ENCODE data around the gene PIGW. TPM values are rescaled to one million over a fixed set of nuclear protein-coding genes. Genes with fewer than 3 reads are reported as not detected.
A peak's percentile ranks its signal among the peaks of the same experiment; 100 is the strongest.

PIGW gene, protein sequence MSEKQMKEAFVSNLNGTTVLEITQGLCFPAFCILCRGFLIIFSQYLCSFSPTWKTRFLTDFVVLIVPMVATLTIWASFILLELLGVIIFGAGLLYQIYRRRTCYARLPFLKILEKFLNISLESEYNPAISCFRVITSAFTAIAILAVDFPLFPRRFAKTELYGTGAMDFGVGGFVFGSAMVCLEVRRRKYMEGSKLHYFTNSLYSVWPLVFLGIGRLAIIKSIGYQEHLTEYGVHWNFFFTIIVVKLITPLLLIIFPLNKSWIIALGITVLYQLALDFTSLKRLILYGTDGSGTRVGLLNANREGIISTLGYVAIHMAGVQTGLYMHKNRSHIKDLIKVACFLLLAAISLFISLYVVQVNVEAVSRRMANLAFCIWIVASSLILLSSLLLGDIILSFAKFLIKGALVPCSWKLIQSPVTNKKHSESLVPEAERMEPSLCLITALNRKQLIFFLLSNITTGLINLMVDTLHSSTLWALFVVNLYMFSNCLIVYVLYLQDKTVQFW
- 7.6 and 10.1 TPM in 2 replicates for total RNA-seq

DNA sequence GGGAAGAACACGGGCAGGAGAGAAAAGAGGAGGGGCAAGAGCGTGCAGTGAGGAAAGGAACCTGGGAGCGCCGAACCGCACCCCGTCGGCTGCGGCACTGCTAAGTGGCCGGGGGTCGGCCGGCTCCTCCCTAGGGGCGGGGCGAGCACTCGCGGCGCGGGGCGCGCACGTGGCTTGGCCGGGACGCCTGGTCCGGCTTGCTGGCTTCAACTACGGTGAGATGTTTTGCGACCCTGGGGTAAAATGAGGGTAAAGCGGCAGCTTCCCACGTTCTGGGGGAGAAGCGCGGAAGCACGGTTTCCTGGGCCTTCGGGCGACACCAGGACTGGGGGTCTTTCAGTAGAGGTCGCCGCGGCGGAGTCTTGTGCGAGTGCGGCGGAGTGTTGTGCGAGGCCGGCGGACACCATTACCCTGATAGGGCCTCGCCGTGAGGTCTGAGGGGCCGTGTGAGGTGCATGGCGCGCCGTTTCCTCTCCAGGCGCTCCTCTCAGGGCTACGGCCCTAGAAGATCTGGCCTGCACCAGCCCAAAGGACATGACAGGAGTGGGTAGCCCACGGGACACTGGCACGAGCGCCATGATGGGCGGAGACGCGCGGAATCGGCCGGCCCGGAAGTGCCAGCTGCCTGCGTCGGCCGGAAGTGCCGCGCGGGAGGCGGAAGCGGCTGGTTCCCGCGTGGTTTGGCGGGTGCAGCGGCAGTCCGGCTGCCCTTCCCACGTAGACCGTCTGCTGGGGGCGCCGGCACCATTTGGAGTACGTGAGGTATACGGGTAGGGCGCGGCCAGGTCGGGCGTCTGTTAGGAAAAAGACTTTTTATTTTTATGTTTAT, at the start of gene PIGW, which contains the start of gene MYO19:
PIGW (plus strand) TSS at position 148 of the 829 bp plus-strand sequence. CDS start 2,115 bp downstream, outside the sequence.
MYO19 (minus strand) TSS at position 29 of the 829 bp plus-strand sequence. CDS start 2,330 bp downstream, outside the sequence.
- peak; percentile 76 to 92 for DNase-seq (ENCODE audit: low read depth in 2 of 2)

DNA sequence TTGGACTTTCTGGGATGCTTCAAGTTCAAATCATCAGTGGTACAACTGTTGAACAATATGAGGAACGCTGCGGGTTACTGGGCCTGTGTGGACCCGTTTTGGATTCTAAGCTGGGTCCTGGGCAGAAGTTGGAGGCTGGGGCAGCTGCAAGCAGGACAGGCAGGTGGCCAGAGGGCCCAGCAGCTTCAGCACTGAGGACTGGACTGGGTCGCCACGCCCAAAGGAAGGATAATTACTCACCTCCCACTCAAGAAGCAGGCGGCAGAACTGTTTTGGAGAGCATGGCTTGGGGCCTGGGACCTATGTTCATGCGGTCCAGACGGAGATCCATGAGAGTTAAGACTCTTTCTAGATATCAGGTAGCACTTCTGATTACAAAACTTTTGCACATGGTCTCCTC, 49.8 kb upstream of the PIGW start:
- DNase-seq (ENCODE audit: low read depth in 2 of 2): no peak

DNA sequence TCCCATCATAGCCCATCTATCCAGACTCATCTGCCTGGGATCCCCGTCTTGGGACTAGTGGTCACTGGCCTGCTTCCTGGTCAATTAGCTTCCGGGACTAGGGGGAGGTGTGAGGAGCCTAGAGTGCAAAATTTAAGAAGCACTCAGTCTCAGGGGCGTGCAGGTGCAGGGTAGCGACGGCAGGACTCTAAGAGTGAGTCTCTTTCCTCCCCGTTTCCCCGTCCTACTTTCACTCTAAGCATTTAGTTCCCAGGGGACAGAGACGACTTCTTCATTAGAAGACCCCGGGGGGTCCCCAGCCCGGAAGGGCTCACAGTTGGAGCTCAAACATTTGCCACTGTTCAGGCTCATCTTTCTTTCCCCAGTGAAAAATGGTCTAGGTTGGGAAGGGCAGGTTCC, 49.0 kb upstream of the PIGW start:
- no peak for DNase-seq (ENCODE audit: low read depth in 2 of 2)

DNA sequence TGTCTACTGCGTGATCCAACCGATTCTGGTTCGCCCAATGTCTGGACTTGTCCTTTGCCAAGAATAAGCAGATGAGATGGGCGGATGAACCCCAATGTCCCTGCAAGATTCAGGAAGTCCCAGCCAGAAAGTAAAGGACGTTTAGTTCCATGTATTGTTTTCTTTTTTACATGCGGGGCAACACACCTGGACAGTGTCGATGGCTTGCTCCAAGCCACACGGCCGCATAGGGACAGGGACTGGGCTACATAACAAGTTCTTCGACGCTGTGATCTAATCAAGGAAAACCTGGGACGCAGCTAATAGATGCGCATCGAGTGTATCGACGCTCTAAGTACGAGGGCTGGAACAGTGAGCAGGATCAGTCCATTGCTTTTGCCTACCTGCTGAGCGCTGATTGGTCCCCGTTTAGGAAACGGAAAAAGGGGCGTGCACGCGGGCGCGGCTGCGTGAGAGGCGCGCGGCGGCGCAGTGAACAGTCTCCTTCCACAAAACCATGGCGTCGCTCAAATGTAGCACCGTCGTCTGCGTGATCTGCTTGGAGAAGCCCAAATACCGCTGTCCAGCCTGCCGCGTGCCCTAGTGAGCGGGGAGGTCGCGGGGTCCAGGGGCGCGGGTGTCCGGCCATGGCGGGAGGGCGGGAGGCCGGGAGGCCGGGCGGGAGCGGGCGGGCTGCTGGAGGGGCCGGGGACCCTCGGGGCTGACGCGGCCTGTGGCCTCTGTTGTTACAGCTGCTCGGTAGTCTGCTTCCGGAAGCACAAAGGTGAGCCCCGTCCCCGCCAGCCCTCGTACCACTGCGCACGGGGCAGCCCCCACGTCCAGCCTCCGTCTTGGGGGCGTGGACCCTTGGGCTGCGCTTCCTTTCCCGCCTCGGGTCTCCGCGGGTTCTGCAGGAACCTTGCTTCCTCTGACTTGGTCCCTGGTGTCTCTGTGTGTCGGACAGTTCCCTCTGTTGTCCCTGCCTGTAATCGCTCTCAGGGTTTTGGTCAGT, 48.3 kb upstream of the PIGW start, which contains the start of gene ZNHIT3:
ZNHIT3 (plus strand) TSS at position 478 of the 991 bp plus-strand sequence; CDS start at position 497, 19 bp downstream.
- DNase-seq (ENCODE audit: low read depth in 2 of 2): peak; percentile 91 to 95

DNA sequence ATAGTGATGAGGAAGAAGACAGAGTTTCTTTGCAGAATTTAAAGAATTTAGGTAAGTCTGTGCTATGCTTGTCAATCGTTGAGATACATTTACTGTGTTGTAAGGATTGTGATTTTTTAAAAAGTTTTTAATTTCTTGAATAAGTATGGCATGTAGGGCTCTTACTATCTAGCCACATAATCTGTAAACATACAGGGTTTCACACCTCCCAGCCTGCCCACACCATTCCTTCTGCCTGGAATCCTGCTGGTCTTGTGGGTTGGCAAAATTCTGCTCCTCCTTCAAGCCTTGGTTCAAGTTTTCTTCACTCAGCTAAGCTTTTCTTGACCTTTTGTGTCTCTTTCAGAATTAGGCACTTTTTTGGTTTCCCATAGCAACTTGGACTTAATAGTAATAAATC, 40.8 kb upstream of the PIGW start:
- DNase-seq (ENCODE audit: low read depth in 2 of 2): no peak

DNA sequence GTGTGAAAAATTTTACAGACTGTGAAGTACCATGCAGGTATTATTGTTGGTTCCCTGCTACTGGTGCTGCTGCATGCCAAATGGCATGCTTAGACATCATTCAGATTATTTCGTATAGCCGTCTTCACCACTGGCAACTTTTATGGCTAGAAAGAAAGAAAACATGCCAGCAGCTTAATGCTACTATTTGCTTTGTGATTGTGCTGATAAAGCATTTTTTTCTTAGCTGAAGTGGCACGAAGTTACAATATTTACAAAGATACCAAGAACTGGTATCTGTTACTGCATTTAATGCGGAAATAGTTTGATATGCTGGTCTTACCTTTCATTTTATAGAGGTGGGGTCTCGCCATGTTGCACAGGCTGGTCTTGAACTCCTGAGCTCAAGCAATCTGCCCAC, 40.1 kb upstream of the PIGW start:
- no peak for DNase-seq (ENCODE audit: low read depth in 2 of 2)

DNA sequence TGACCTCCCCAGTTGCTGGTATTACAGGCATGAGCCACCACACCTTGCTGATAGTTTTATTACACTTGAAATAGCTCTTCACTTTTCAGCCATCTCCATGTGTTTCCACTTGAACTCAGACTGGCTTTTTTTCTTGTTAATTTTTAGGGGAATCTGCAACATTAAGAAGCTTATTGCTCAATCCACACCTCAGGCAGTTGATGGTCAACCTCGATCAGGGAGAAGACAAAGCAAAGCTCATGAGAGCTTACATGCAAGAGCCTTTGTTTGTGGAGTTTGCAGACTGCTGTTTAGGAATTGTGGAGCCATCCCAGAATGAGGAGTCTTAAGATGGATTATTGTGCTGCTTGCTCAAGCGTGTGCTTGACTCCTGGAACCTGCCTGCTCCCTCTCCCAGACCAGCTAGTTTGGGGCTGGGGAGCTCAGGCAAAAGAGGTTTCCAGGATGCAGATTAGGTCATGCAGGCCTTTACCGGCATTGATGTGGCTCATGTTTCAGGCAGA, 39.7 kb upstream of the PIGW start:
- no peak for DNase-seq (ENCODE audit: low read depth in 2 of 2)

DNA sequence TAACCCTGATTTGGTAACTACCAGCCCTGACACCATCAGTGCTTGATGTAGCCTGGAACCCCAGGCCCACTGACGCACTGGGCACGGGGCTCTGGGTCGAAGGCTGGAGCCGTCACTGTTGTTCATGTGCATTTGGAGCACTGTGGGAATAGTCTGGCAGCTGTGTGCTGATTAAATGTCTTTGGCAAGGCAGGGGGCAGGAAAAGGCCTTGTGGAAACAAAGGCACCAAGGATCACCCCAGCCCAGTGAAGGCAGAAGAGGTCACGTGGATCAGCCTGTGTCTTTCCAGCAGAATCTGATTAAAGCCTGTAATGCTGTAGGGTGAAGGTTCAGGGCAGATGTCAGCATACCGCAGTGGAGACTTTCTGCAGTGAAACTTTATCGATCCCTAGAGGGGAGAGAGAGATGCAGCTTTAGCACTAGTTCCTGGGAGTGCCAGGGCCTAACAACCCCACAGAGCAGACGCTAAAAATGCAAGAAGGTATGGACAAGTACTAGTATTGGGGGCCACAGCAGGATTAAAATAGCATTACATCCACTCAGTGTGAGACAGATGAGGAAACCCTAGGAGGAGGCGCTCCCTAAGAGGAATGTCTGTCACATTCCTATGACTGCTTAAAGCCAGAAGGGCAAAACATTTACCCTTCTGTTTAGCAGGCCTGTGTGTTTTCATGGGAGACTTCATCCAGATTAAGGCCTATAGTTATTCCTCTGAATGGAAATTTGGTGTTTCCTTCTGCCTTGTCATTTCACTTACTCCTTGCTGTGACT, 38.6 kb upstream of the PIGW start:
- no peak for DNase-seq (ENCODE audit: low read depth in 2 of 2)

DNA sequence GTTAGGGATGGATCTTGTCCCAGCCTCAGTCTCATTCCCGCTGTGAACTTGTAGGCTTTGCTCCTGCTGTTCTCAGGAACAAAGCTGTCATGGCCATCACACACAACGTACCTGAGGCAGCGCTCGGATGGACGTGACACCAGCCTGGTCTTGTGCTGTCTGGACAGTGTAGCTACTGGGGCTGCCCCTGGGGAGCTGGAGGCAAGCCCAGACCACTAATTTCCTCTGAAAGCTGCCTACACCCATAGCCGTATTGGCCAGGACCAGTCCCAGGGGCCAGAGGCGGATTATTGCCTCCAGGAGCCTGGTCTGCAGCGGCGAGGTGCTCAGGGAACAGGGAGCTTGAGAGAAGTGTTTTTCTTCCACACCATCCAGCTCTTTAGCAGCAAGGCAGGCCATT, 36.6 kb upstream of the PIGW start:
- no peak for DNase-seq (ENCODE audit: low read depth in 2 of 2)

DNA sequence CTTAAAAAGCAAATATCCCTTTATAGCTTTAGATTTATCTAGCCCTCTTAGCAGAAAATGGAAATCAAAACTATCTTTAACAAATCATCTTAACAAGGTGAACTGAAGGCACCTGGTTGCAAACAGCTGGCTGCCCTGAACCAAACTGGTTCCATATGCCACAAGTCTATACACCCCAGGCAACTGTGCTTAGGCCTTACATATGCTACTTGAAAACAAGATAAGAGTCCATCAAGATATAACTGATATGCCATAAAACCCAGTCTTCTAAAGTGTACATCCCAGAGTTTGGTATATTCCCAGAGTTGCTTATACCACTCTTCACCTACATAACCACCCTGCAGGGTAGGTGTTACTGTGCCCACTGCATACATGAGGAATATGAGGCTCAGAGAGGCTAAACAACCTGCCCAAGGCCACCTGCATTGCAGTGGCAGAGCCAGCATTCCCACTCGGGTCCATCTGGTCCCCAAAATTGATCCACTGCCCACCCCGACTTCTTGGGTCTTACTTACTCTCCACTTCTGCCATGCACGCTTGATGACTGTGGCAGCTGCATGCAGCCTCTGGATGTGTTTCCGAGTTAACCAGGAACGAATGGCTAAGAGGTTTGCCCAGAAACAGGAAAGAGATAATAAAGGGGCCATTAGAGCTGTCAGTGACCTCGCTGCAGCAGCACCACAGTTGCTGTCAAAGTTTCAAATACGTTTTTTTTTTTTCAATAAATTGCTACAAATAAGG, 36.1 kb upstream of the PIGW start:
- no peak for DNase-seq (ENCODE audit: low read depth in 2 of 2)

DNA sequence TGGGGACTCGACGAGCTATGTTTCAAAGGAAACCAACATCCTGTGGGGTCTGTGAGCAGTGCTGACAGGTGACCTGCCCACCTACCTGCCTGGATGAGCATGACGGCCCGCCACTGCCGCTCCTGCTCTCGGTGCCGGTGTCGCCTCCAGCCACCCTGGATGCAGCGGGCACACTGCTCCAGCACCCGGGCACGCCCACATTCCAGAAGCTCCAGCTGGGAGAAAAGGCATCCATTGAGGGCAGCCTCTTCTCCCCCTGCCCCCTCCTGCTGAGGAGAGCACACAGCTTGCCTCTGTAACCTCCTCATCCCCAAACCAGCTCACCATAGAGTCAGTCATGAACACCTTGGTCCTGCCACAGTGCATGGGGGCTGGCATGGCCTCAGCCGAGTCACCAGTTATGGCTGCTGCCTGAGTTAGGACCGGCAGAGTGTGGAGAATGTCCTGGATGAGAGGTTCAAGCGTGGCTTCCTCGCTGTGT, 34.0 kb upstream of the PIGW start:
- no peak for DNase-seq (ENCODE audit: low read depth in 2 of 2)

DNA sequence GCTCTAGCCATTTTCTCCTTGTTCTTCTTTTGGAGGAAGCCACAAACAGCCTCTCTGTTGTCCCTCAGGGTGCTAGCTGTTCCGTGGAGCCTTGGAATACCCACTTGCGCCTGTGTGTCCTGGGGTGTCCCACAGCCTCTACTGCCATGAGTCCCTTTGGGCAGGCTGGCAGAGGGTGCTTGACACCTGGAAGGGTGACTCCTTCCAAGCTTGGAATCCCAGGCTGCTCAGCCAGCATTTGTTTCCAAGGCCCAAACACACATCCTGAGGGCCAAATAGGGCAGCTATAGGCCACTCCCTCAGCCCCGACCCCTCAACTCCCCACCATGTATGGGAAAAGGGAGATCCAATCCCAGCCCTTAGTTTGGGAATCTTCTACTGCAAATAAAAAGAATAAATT, 33.4 kb upstream of the PIGW start:
- DNase-seq (ENCODE audit: low read depth in 2 of 2): no peak

DNA sequence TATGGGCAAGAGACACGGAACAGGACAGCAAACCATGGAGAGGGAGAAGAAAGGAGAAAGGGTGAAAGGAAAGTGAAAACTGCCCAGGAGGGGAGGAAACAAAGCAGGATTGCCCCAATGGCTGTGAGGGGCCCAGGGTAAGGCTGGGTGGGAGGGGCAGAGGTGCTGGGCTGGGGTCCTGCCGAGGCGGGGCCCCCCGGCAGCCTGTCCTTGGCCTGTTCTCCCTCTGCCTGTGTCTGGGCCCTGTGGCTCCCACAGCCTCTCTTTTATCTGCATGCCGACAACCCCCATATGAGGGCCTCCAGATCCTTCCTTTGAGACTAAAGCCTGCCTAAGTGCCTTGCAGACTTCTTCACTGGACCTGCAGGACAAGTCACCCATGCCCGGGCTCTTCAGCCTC, 32.8 kb upstream of the PIGW start:
- DNase-seq (ENCODE audit: low read depth in 2 of 2): no peak

DNA sequence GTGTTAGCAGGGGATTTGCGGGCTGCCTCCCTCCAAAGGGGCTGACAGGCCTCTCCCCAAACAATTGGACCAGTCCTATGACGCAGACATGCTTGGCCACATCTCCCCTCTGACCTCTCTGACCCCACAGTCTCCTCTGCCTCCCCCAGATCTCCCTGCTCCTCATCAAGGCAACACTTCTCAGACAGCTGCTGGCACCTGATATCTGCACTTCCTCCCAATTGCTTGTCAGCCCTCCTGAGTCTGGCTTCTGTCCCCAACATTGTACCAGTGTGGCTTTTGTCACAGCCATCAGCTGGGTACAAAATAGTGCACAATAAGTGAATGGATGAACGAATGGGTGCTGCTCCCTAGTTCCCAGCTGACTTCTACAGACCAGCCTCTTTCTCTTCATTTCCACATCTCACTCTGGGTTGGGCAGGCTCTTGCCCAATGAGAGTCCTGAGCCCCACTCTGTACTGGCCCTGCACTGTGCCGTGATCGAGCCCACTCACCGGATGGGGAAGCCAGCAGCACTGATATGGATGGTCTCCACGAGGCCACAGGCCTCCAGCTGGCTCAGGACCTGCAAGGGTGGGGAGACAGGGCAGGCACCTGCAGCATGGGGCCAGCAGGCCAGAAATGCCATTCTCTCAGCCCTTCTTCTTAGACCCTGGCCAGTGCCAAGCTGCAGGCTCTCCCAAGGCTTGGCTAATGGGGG, 31.2 kb upstream of the PIGW start:
- DNase-seq (ENCODE audit: low read depth in 2 of 2): no peak

DNA sequence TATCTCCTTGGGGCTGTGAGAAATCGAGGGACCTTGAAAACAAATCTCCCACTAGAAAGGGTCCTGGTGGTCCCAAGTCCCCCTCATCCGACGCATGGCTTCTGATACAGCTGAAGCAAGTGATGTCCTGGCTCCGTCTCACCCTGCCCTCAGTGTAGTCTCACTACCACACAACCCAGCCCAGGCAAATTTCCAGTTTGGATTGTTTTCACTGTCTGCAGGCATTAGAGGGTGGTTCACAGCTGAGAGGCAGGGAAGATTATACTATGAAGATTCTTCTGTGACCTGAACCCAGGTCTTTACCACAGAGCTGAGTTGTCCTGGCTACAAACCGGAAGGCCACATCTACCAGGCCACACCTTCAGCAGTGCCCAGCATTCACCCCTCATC, 30.6 kb upstream of the PIGW start:
- DNase-seq (ENCODE audit: low read depth in 2 of 2): no peak

DNA sequence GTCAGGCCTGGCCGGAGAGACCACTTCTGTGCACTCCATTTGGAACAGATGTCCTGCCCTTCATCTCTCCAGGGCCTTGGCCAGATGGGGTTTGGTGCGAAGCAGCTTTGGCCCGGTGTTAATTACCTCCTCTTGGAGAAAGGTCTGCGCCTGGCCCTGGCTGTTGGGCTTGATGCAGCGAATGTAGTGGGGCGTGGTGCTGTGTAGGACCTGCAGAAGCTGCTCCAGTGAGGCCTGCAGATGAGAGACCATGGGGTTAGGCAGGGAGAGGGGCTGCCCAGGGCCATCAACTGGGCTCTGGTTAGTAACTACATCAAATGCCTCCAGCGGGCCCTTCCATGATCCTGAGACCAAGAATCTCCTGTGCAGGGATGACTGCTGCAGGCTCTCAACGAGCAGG, 29.6 kb upstream of the PIGW start:
- DNase-seq (ENCODE audit: low read depth in 2 of 2): no peak

DNA sequence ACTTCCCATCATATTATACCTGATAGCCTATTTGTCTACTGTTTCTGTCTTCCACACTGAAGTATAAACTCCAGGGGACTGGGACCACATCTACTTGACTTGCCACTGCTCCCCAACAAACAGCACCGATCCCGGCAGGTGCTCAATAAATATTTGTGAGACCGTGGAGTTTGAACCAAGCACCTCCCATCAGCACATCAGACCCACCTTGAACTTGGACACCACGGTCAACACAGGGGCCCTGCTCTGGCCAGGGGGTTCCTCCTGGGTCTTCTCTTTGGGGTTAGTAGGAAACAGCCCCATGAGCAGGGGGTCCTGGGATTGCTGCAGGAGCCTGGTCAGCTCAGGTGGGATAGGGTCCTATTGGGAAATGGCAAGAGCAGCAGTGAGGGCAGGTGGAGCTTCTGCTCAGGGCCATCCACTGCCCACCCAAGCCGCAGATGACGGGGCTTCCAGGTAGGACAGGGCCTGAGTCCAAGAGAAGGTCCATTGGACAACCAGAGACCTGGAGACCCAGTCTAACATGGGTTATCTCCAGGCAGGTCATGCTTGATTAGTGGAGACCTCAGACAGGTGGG, 28.4 kb upstream of the PIGW start:
- no peak for DNase-seq (ENCODE audit: low read depth in 2 of 2)

DNA sequence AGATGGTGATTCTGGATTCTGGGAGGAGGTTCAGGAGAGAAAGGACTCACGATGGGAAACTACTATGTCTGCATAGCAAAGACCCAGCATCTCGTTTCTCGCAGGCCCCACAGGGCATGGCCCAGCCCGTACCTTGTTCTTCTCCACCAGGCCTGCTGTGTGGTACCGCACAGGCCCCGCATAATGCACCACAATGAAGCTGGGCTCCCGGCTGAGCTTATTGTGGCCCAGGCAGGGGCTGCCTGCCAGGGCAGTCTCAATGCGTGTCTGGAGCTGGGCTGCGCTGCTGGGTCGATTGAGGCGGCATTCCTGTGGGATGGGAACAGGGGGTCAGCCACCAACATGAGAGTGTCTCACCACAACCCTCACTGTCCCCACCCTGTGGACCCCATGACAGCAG, 28.0 kb upstream of the PIGW start:
- no peak for DNase-seq (ENCODE audit: low read depth in 2 of 2)

All from dermis microvascular lymphatic vessel endothelial cell (primary cell).